GM12878 (cell line): ENCODE data around the gene FHOD3. TPM values are rescaled to one million over a fixed set of nuclear protein-coding genes. Genes with fewer than 3 reads are reported as not detected.

Source experiments
- ATAC-seq: fragments of 200-7000 bp; cut with Tn5 transposase; 3 replicates; pipeline ENCODE4 v1.9.1; 2020; ENCODE audit warnings: mild to moderate bottlenecking, moderate library complexity
- BruUV-seq: library from RNA; stranded (reverse); fragments of 400-500 nt; replicated peaks from 2 replicates; lab custom pipeline; 2021; lab: Mats Ljungman, UMichigan
- CTCF ChIA-PET: fragments of 300-600 bp; sonication (Branson Sonifier 250); formaldehyde crosslinking; extraction: SDS; loops from one replicate; lab custom pipeline; 2021; ENCODE audit warnings: inconsistent platforms; lab: Yijun Ruan, JAX
- POLR2A ChIA-PET: fragments of 350-600 bp; formaldehyde crosslinking; extraction: SDS; loops from one replicate; lab custom pipeline; 2021; ENCODE audit warnings: inconsistent platforms; lab: Charles Lee
- RAD21 ChIA-PET: fragments of 300-600 bp; sonication (Branson Sonifier 250); formaldehyde crosslinking; loops from one replicate; lab custom pipeline; 2023; ENCODE audit warnings: antibody characterized with exemption; ENCODE audit not compliant: unreplicated experiment; lab: Charles Lee
- SMC1A ChIA-PET: fragments of 300-600 bp; sonication (Branson Sonifier 250); formaldehyde crosslinking; loops from one replicate; lab custom pipeline; 2023; ENCODE audit not compliant: unreplicated experiment, uncharacterized antibody; lab: Charles Lee
- DNase-seq: peaks from one replicate; pipeline ENCODE4 v3.0.0-alpha.2; 2011; ENCODE audit warnings: low read depth, low spot score
- FAIRE-seq: peaks from 3 replicates; lab custom pipeline; 2011; peaks lifted over from hg19 to GRCh38; lab: Jason Lieb, UNC
- H2AFZ ChIP-seq: 2 replicates; pipeline ENCODE4 v1.6.0; 2011; ENCODE audit warnings: low read depth, low read length, control low read depth; ENCODE audit not compliant: control insufficient read depth
- H3K27ac ChIP-seq: 2 replicates; pipeline ENCODE4 v1.5.1; 2011; ENCODE audit warnings: control low read depth; ENCODE audit not compliant: control insufficient read depth, insufficient read depth
- H3K27me3 ChIP-seq, 2 experiments: replicated peaks in 1 of 2; 2 replicates each; pipeline versions ENCODE4 v1.6.0 to v1.6.1; 2011; ENCODE audit warnings: low read length in 1 of 2; ENCODE audit not compliant: control insufficient read depth in 2 of 2, insufficient read depth in 2 of 2
- H3K36me3 ChIP-seq, 2 experiments: 2 replicates each; pipeline ENCODE4 v1.5.1; 2011; ENCODE audit warnings: low read length in 1 of 2; ENCODE audit not compliant: control insufficient read depth in 2 of 2, insufficient read depth in 2 of 2
- H3K4me1 ChIP-seq: 2 replicates; pipeline ENCODE4 v1.6.1; 2011; ENCODE audit warnings: mild to moderate bottlenecking, low read length, moderate library complexity, mixed read lengths; ENCODE audit not compliant: control insufficient read depth, insufficient read depth
- H3K4me2 ChIP-seq: 2 replicates; pipeline ENCODE4 v1.6.0; 2011; ENCODE audit warnings: control low read depth; ENCODE audit not compliant: control insufficient read depth, insufficient read depth
- H3K4me3 ChIP-seq: fragments of 200-600 bp; sonication (generic); 2 replicates; pipeline ENCODE4 v1.5.1; 2016
- H3K79me2 ChIP-seq: 2 replicates; pipeline ENCODE4 v1.6.0; 2011; ENCODE audit warnings: low read length; ENCODE audit not compliant: control insufficient read depth, insufficient read depth
- H3K9ac ChIP-seq: 2 replicates; pipeline ENCODE4 v1.8.0; 2011; ENCODE audit warnings: low read length, control low read depth, mixed read lengths; ENCODE audit not compliant: control insufficient read depth, insufficient read depth
- H3K9me3 ChIP-seq: replicated peaks from 3 replicates; pipeline ENCODE4 v1.5.1; 2011; ENCODE audit warnings: mild to moderate bottlenecking, low read length; ENCODE audit not compliant: control insufficient read depth, insufficient read depth
- H4K20me1 ChIP-seq: 2 replicates; pipeline ENCODE4 v1.6.0; 2011; ENCODE audit not compliant: control insufficient read depth, insufficient read depth
- BCL11A ChIP-seq: IDR thresholded peaks from 2 replicates; pipeline ENCODE4 v1.6.1; 2011; ENCODE audit warnings: low read depth, low read length
- FOXM1 ChIP-seq: IDR thresholded peaks from 2 replicates; pipeline ENCODE4 v1.6.1; 2012; ENCODE audit warnings: low read depth, mild to moderate bottlenecking, inconsistent platforms, low read length, moderate library complexity
- POLR2AphosphoS5 ChIP-seq: IDR thresholded peaks from 2 replicates; pipeline ENCODE4 v1.6.1; 2011; ENCODE audit warnings: mild to moderate bottlenecking, low read length, inconsistent platforms
- SIN3A ChIP-seq: IDR thresholded peaks from 2 replicates; pipeline ENCODE4 v1.6.1; 2012; ENCODE audit warnings: low read depth, low read length, improper control_type of control experiment
- ZNF207 ChIP-seq: fragments of 450-650 bp; IDR thresholded peaks from 2 replicates; pipeline ENCODE4 v1.6.1; 2014; ENCODE audit warnings: antibody characterized with exemption, mild to moderate bottlenecking, borderline replicate concordance
- WGBS: methylation state at CpG from one replicate; pipeline ENCODE4 v1.1.6; 2016; ENCODE audit warnings: low lambda C conversion rate; ENCODE audit not compliant: insufficient replicate concordance, insufficient coverage; ENCODE audit errors: missing lambda C conversion rate; 5-methylcytosine and 5-hydroxymethylcytosine counted together
- in situ Hi-C: fragments of 300-500 bp; cut with MboI; formaldehyde crosslinking; loops from 9 replicates; pipeline ENCODE4 v1.14.3; 2018; ENCODE audit warnings: mixed read lengths
- intact Hi-C: fragments of 100-400 bp; cut with micrococcal nuclease; formaldehyde crosslinking; loops from one replicate; pipeline ENCODE4 v1.14.2; 2022; ENCODE audit not compliant: unreplicated experiment
- polyA plus RNA-seq, 11 experiments: library from polyadenylated mRNA; depleted of rRNA in 4 of 11; unstranded in 6 of 11; stranded (reverse) in 5 of 11; fragments of >200 nt; fragmentation: Nextera tagmentation in 4 of 11; fragmentation: Illumina TruSeq in 1 of 11; extraction: Ambion mirVana in 4 of 11; extraction: Trizol in 1 of 11; gene quantifications; 1 replicate in 1 of 11; 2 replicates in 10 of 11; pipeline versions ENCODE4 v1.2.1 to v1.2.3, GENCODE V29; 2011 to 2016; ENCODE audit warnings: inconsistent platforms in 2 of 11, missing spikeins in 2 of 11, low read depth in 1 of 11
- total RNA-seq, 4 experiments: library from RNA; depleted of rRNA in 3 of 4; stranded (reverse); fragments of >200 nt in 3 of 4; fragmentation: Illumina TruSeq in 1 of 4; extraction: Trizol in 1 of 4; gene quantifications; 2 replicates each; pipeline versions ENCODE4 v1.2.1 to v1.2.3, GENCODE V29; 2013 to 2021
- TF ChIP-seq, protein P1 (sequence below): IDR thresholded peaks from 2 replicates; pipeline ENCODE4 v1.6.1; 2012; ENCODE audit warnings: low read length, inconsistent platforms
- TF ChIP-seq, protein P2 (sequence below): IDR thresholded peaks from 2 replicates; pipeline ENCODE4 v1.6.1; 2012; ENCODE audit warnings: low read depth, low read length, improper control_type of control experiment

Gene FHOD3
- total and polyA plus RNA-seq, 10 of the 15 experiments (the other 5 are each of a cell fraction or from before 2014, with no cell fraction given) = 0.77 to 26.7 (median 10.4) TPM

DNA sequence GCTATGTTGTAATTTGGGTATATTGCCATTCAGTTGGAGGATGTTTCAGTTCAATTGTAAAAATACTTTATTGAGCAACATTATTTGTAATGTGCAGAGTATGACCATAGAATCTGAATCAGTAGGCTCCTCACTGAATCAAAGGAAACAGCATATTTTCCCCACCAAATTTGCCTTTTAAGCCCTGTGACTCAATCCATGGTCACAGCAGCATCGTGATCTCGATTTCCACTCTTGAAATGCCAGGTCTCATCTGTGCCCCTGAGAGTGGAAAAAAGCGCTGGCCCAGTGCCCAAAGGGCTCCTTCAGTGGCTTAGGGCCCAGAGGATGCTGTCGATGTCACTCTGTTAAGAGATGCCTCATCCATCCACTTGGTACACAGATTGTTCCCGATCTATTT, 57.5 kb downstream of the FHOD3 start:
- Histone ChIP-seq H3K36me3 (peaks cover 0 to 3% of the 10 kb centered on the region in 2 experiments; a peak in 1 of 4 replicates), H3K27ac (no peak overlapping the region), H3K9ac (no peak overlapping the region), H3K9me3 (peaks cover 1% of the 10 kb centered on the region; the same call in 1 of the 3 replicates), H3K27me3 (no peaks in the 10 kb centered on the region), H3K4me2 (no peak overlapping the region), H3K4me3 (no peak overlapping the region), H3K4me1 (peaks cover 7% of the 10 kb centered on the region), H2AFZ (no peak overlapping the region), H4K20me1 (no peaks in the 10 kb centered on the region), H3K79me2 (no peaks in the 10 kb centered on the region)
- no peak for TF ChIP-seq SIN3A
- no peak for TF ChIP-seq BCL11A
- TF ChIP-seq, protein P1, sequence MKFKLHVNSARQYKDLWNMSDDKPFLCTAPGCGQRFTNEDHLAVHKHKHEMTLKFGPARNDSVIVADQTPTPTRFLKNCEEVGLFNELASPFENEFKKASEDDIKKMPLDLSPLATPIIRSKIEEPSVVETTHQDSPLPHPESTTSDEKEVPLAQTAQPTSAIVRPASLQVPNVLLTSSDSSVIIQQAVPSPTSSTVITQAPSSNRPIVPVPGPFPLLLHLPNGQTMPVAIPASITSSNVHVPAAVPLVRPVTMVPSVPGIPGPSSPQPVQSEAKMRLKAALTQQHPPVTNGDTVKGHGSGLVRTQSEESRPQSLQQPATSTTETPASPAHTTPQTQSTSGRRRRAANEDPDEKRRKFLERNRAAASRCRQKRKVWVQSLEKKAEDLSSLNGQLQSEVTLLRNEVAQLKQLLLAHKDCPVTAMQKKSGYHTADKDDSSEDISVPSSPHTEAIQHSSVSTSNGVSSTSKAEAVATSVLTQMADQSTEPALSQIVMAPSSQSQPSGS = no peak
- TF ChIP-seq POLR2AphosphoS5 = no peak
- no peak for TF ChIP-seq FOXM1
- TF ChIP-seq ZNF207 = no peak
- TF ChIP-seq, protein P2, sequence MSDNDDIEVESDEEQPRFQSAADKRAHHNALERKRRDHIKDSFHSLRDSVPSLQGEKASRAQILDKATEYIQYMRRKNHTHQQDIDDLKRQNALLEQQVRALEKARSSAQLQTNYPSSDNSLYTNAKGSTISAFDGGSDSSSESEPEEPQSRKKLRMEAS = no peak
- WGBS = 52% methylated on average over 5 of the region's 5 CpGs
- no TSS peak for BruUV-seq
- intact Hi-C loops = no loop called here
- ChIA-PET CTCF (no interaction called here), RAD21 (interaction anchor here (0.6 to 2.1 kb wide), 2 partner anchors 17 to 45 kb away, joined by 3 to 5 read pairs; no protein-coding TSS in a partner anchor), POLR2A (interaction anchor here (0.7 to 0.9 kb wide), 3 partner anchors 8 to 270 kb away, joined by 3 to 4 read pairs (median 4); no protein-coding TSS in a partner anchor), SMC1A (interaction anchor here (0.7 to 8.6 kb wide), 7 partner anchors 8 to 55 kb away, joined by 3 to 84 read pairs (median 5); partner anchors contain the start of gene FHOD3)
- no peak for DNase-seq
- peak; percentile 38 for FAIRE-seq
- no peak for ATAC-seq
- in situ Hi-C loops = no loop called here
